Mucosa of gallbladder (tissue), 1 donor: Measurements from ENCODE around the gene SPANXC. TPM values are rescaled to one million over a fixed set of nuclear protein-coding genes. Genes with fewer than 3 reads are reported as not detected.
"Not testable (repeated sequence)": the region's sequence is repeated elsewhere in the genome, so short reads cannot be mapped to it uniquely, and the experiment has no call there.

Experiments used
- DNase-seq: peaks from one replicate; pipeline ENCODE4 v3.0.0-alpha.2; 2020; ENCODE audit warnings: low spot score
- total RNA-seq: library from RNA; stranded (reverse); gene quantifications from one replicate; pipeline ENCODE4 v1.2.1, GENCODE V29; 2021
- donor health status: DM: no; HTN: no; CAD: no.

The SPANXC gene
- not detected for total RNA-seq

DNA sequence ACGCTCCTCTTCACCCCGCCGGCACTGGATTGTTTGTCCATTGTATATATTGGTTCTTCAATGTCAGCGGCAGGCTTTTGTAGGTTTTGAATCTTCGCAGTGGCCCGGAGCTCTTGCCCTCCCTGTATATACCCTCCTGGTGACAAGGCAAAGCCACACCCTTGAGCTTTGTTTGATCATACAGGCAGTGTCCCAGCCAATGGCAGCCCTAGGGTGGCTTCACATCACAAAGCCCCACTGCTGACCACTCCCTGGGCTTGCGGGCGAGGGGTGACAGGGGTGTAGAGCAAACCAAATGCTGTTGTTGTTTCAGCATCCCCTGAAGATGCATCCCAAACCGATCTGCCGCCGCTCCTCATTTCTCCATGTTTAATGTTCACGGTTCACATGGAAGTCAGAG lies at the start of gene SPANXC:
TSS of gene SPANXC (minus strand) at position 101 of the 400 bp plus-strand sequence. CDS start at position 41, 60 bp downstream.
- not testable (repeated sequence) for DNase-seq

DNA sequence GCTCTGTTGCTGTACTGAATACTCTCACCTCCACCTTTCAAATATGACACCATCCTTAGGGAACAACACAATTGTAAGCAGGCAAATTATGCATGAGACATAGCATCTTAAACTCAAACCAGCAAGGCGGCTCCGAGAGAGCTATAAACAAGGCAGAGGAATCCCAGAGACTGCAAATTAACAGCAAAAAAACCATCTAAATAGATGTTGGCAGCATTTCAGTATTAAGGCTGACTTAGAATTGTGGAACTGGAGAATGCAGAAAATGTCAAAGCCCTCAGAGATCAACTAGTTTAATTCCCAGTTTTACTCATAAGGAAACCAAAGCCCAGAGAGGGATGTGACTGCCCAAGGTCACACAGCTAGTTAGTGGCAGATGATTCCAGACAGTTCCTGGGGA lies 37.2 kb upstream of the SPANXC start:
- DNase-seq, result no peak

GRCh38 chrX:141278306-141278705 lies 36.0 kb upstream of the SPANXC start:
- no peak for DNase-seq

GRCh38 chrX:141258080-141258479 lies 15.8 kb upstream of the SPANXC start:
- no peak for DNase-seq

DNA sequence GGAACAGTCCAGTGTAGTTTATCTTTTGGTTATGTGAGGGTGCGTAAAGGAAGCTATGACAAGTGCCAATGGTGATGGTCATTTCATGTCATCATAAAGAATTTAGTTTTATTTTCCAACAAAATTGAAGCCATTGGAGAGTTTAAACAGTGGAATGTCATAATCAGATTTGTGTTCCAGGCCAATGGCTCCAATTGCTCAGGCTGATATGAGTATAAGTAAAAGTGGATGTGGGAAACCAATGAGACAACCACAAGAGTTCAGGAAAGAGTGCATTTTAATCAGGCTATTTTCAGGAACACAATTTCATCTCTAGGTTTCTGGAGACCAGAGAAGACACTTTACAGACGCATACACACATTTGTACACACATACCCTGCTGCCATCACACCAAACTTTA lies 20.7 kb downstream of the SPANXC start:
- DNase-seq, result no peak

GRCh38 chrX:141220342-141221008 lies 21.8 kb downstream of the SPANXC start:
- DNase-seq, result no peak

DNA sequence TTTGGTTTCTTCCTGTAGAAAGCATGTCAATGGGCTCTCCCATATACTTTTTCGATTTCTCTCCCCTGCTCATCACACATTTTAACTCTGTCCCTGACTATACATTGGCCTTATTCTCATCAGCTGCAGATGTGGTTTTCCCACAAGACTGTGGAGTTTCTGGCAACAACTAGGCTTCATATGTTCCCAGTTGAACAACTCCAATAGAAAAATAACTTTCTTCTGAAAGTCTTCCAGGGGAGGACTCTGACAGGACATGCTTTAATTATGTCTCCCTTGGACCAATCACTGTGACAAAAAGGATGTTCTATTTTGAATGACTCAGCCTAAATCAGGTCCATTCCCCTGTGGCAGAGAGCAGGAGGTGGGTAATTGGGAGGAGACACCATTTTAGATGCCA lies 28.1 kb downstream of the SPANXC start:
- no peak for DNase-seq

GRCh38 chrX:141201962-141202361 lies 40.4 kb downstream of the SPANXC start:
- no peak for DNase-seq

Other genes starting within 250 kb of the SPANXC start
- not detected for gene SPANXB1, start 239.9 kb downstream of the SPANXC start, total RNA-seq
- 32.9 TPM for gene LDOC1, start 65.4 kb downstream of the SPANXC start, total RNA-seq